SH-SY5Y (cell line): ENCODE measurements around the gene BAZ1A.

Experiments used
- GATA2 ChIP-seq: IDR thresholded peaks from 2 replicates; pipeline ENCODE4 v1.6.1; 2011; ENCODE audit warnings: mild to moderate bottlenecking, low read depth, low read length
- GATA3 ChIP-seq: IDR thresholded peaks from 2 replicates; pipeline ENCODE4 v1.6.1; 2011; ENCODE audit warnings: low read depth, mild to moderate bottlenecking, low read length, moderate library complexity

DNA sequence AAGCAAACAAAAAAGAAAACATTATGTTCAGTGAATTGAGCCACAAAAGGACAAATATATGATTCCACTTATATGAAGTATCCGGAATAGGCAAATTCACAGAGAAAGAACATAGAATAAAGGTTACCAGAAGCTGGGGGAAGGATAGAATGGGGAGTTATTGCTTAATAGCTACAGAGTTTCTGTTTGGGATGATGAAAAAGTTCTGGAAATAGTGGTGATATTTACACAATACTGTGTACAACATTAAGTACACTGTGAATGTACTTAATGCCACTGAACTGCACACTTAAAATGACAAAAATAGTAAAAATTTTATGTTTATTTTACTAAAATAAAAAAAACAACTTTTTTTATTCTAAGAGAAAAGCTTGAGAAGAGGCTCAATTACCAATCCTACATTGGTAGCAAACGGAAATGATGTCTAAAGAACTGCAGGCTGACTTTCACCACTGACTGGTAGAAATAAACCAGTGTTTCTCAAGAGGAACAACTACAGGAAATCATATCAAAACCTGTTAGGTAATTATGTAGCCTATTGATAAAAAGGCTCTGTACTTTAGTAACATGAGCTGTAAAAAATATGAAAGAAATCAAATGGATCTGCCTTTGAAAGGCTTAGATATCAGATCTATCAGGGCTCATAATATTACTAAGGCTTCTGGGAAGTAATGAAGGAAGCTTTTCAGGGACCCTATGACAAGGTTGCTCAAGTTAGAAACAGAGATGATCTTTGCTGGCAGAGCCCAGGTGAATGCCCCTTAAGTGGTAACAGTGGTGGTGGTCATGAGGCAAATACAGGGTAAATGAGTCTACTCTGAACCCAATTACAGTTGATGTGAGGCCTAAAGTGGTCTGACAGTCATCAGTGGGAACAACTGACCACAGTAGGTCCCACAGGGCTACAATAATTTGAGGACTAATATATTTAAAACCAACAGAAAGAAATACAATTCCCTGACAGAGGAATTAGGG, 41.3 kb downstream of the BAZ1A start:
- TF ChIP-seq GATA2 (no peak), GATA3 (no peak)
